Measurements from ENCODE around the gene PEX16. TPM values are rescaled to one million over a fixed set of nuclear protein-coding genes. Genes with fewer than 3 reads are reported as not detected.

Gene PEX16
- total RNA-seq, 2 donors from 2014 or later = 32.2 to 37.8 TPM

- 84 to 85% methylated on average over 7 to 9 of the region's 9 CpGs for WGBS, 2 experiments (ENCODE audit: insufficient coverage in 1 of 2, insufficient read length in 1 of 2)
- H3K9me3 Mint-ChIP-seq = no peaks in the 10 kb centered on the region
- H3K9me3 ChIP-seq (ENCODE audit: control insufficient read depth, low read length) = no peaks in the 10 kb centered on the region
- H3K4me3 ChIP-seq (ENCODE audit: low read length) = no peak overlapping the region
- no peak for DNase-seq
- no peak overlapping the region for H3K4me3 Mint-ChIP-seq
- H3K27me3 Mint-ChIP-seq (ENCODE audit: insufficient read depth) = peaks cover 6% of the 10 kb centered on the region
- peaks cover under 1% of the 10 kb centered on the region for H3K4me1 ChIP-seq (ENCODE audit: control insufficient read depth, insufficient read depth, low read length)
- H3K27ac Mint-ChIP-seq = no peak overlapping the region
- H3K27ac ChIP-seq (ENCODE audit: low read depth, low read length) = no peak overlapping the region
- no peaks in the 10 kb centered on the region for H3K36me3 ChIP-seq (ENCODE audit: control insufficient read depth, insufficient read depth, low read length)
- peak; percentile 36 for TF ChIP-seq CTCF (conservative IDR thresholded peaks at IDR 0.05)
- H3K27me3 ChIP-seq (ENCODE audit: control insufficient read depth, insufficient read depth, low read length, poor library complexity, severe bottlenecking) = peaks cover 12% of the 10 kb centered on the region
- H3K36me3 Mint-ChIP-seq (ENCODE audit: low read depth) = no peaks in the 10 kb centered on the region
- H3K9ac ChIP-seq (ENCODE audit: extremely low read depth, low read length, poor library complexity, severe bottlenecking) = no peak overlapping the region
- H3K4me1 Mint-ChIP-seq = peaks cover 3% of the 10 kb centered on the region
These were observed 26.7 kb downstream of the PEX16 start for GRCh38 chr11:45890886-45891550.

GRCh38 chr11:45889966-45890365 is 27.7 kb downstream of the PEX16 start:
- H3K4me1 Mint-ChIP-seq = peaks cover 5% of the 10 kb centered on the region
- TF ChIP-seq CTCF (conservative IDR thresholded peaks at IDR 0.05) = no peak
- H3K9me3 Mint-ChIP-seq = no peaks in the 10 kb centered on the region
- H3K27me3 Mint-ChIP-seq (ENCODE audit: insufficient read depth) = peaks cover 10% of the 10 kb centered on the region
- Histone ChIP-seq H3K9me3 (ENCODE audit: control insufficient read depth, low read length) (no peaks in the 10 kb centered on the region), H3K27ac (ENCODE audit: low read depth, low read length) (no peak overlapping the region), H3K4me1 (ENCODE audit: control insufficient read depth, insufficient read depth, low read length) (no peaks in the 10 kb centered on the region), H3K4me3 (ENCODE audit: low read length) (no peak overlapping the region), H3K9ac (ENCODE audit: extremely low read depth, low read length, poor library complexity, severe bottlenecking) (no peak overlapping the region), H3K36me3 (ENCODE audit: control insufficient read depth, insufficient read depth, low read length) (no peaks in the 10 kb centered on the region), H3K27me3 (ENCODE audit: control insufficient read depth, insufficient read depth, low read length, poor library complexity, severe bottlenecking) (peaks cover 15% of the 10 kb centered on the region)
- no peaks in the 10 kb centered on the region for H3K36me3 Mint-ChIP-seq (ENCODE audit: low read depth)
- H3K27ac Mint-ChIP-seq = no peak overlapping the region
- no peak for DNase-seq
- H3K4me3 Mint-ChIP-seq = no peak overlapping the region
- WGBS, 2 experiments (ENCODE audit: insufficient coverage in 1 of 2, insufficient read length in 1 of 2) = 89 to 97% methylated on average over 7 to 9 of the region's 9 CpGs

GRCh38 chr11:45889555-45889954 is 28.1 kb downstream of the PEX16 start:
- no peak for TF ChIP-seq CTCF (conservative IDR thresholded peaks at IDR 0.05)
- no peak overlapping the region for H3K27ac ChIP-seq (ENCODE audit: low read depth, low read length)
- no peak overlapping the region for H3K9ac ChIP-seq (ENCODE audit: extremely low read depth, low read length, poor library complexity, severe bottlenecking)
- H3K27me3 Mint-ChIP-seq (ENCODE audit: insufficient read depth) = peaks cover 13% of the 10 kb centered on the region
- H3K36me3 ChIP-seq (ENCODE audit: control insufficient read depth, insufficient read depth, low read length) = no peaks in the 10 kb centered on the region
- WGBS, 2 experiments (ENCODE audit: insufficient coverage in 1 of 2, insufficient read length in 1 of 2) = 87 to 95% methylated on average over 4 to 8 of the region's 8 CpGs
- H3K9me3 ChIP-seq (ENCODE audit: control insufficient read depth, low read length) = no peaks in the 10 kb centered on the region
- H3K4me3 ChIP-seq (ENCODE audit: low read length) = no peak overlapping the region
- H3K9me3 Mint-ChIP-seq = no peaks in the 10 kb centered on the region
- H3K27me3 ChIP-seq (ENCODE audit: control insufficient read depth, insufficient read depth, low read length, poor library complexity, severe bottlenecking) = peaks cover 15% of the 10 kb centered on the region
- H3K27ac Mint-ChIP-seq = no peak overlapping the region
- H3K4me1 ChIP-seq (ENCODE audit: control insufficient read depth, insufficient read depth, low read length) = no peaks in the 10 kb centered on the region
- no peaks in the 10 kb centered on the region for H3K36me3 Mint-ChIP-seq (ENCODE audit: low read depth)
- DNase-seq = no peak
- peaks cover 5% of the 10 kb centered on the region for H3K4me1 Mint-ChIP-seq
- H3K4me3 Mint-ChIP-seq = no peak overlapping the region

Measured in endodermal cell (in vitro differentiated cells).